IPS DF 4.7 (cell line): ENCODE measurements around the gene MARCHF9.
"Not testable (repeated sequence)": the region's sequence is repeated elsewhere in the genome, so short reads cannot be mapped to it uniquely, and the experiment has no call there.

Source experiments
- DNase-seq: peaks from one replicate; pipeline ENCODE4 v3.0.0-alpha.2; 2013; ENCODE audit warnings: low spot score; ENCODE audit errors: extremely low read depth

Gene MARCHF9

DNA sequence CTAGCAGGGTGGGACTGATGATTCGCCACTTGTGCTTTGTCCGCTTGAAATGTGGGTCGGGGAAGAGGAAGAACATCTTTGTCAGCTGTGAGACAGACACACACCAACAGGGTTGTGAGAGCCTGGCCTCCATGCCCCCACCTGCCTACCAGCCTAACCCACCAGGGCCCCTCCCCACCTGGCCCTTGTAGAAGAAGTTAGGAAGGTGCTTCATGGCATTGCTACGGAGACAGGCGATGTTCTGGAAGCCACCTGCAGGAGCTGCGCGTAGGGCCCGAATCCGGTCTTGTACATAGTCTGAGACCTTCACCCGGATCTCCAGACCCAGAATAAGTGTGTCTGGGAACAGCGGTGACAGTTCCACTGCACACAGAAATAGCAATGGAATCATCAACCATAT is 14.7 kb downstream of the MARCHF9 start:
- DNase-seq, result no peak

DNA sequence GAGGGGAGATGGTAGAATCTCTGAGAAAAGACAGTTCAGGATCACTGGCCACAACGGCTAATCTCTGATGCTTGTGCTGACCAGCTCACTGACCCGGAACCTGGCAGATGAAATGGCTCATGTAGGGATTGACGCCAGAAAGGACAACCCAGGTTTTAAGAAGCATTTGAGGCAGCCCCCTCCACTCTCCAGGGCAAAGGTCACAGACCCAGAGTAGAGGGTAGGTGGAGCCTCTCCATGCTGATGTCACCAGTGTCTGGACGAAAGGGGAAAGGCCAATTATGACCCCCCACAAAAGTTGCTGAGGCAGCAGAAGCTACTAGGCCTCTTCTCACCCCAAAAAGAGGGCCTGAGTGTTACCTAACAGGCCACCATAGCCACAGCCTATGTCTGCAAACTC is 15.8 kb downstream of the MARCHF9 start:
- DNase-seq, result no peak

GRCh38 chr12:57771236-57771872 is 16.5 kb downstream of the MARCHF9 start:
- peak; percentile 90 for DNase-seq

GRCh38 chr12:57771873-57772428 is 17.0 kb downstream of the MARCHF9 start, which contains the start of gene METTL1:
TSS of gene METTL1 (minus strand) at chr12:57772105. CDS start at chr12:57772083, 22 bp downstream.
- peak; percentile 92 for DNase-seq

GRCh38 chr12:57772429-57773322 is 17.8 kb downstream of the MARCHF9 start, which contains the start of gene EEF1AKMT3:
TSS of gene EEF1AKMT3 (plus strand) at chr12:57772614. CDS start at chr12:57772725, 111 bp downstream.
- DNase-seq, result no peak

DNA sequence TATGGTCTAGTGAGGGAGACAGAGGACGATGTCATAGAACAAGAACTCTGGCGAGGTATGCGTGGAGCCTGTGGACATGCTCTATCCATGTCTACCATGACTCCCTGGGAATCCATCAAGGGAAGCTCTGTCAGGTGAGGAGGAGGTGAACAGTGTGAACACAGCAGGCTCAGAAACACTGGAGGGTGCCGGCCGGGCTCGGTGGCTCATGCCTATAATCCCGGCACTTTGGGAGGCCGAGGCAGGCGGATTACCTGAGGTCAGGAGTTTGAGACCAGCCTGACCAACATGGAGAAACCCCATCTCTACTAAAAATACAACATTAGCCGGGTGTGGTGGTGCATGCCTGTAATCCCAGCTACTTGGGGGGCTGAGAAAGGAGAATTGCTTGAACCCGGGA is 19.7 kb downstream of the MARCHF9 start:
- DNase-seq, result not testable (repeated sequence)

DNA sequence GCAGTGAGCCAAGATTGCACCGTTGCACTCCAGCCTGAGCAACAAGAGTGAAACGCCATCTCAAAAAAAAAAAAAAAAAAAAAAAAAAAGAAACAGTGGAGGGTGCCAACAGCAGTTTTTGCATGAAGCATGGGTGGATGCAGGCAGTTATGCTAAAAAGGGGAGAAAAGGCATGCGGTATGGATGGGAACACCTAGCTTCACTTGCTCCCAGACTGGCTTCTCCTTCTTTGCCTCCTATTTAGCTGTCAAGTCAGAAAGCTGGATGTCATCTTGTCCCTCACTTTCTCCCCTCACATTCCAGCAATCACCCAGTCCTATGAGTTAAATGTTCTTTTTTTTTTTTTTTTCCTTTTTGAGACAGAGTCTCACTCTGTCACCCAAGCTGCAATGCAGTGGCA is 20.1 kb downstream of the MARCHF9 start:
- DNase-seq, result no peak

GRCh38 chr12:57775563-57776246 is 20.8 kb downstream of the MARCHF9 start:
- no peak for DNase-seq

DNA sequence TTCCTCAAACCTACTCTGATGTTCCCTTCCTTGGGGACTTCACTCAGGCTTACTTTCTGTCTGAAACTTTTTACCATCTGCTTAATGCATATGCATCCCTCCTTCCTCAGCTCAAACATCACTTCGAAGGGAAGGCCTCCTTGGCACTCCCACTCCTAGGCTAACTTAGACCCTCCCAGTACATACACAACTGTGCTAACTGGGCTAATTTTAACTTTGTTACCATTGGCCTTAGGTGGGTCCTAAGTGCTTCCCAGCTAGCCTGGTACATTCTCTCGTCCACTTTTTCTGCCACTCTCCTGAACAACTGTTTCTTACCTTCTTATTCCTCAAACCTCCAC is 21.3 kb downstream of the MARCHF9 start:
- DNase-seq, result no peak

DNA sequence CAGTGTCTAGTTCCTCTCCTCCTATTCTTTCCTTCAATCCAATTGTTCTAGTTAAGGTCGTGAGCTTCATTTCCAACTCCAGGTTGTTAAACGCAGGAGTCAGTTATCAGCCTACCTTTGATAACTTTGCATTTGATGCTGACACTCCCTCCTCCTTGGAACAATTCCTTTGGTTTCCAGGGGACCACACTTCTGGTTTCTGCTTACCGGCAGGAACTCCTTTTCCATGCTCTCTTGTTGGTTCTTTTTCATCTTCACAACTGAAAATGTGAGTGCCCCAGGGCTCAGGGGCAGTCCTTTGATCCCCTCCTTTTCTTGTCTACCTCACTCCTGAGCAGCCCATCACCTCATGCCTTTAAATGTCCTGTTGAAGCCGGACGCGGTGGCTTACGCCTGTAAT is 22.5 kb downstream of the MARCHF9 start:
- no peak for DNase-seq

DNA sequence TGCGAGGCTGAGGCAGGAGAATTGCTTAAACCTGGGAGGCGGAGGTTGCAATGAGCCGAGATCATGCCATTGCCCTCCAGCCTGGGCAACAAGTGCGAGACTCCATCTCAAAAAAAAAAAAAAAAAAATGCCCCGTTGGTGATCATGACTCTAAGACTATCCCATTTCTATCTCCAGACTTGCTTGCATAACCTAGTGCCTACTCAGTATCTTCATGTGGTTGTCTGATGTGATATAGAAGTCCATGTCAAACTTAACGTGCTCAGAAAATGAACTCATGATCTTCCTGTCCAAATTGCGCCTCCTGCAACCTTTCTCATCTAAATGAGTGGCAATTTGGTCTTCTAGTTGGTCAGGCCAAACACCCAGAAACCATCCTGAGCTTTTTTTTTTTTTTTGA is 23.0 kb downstream of the MARCHF9 start:
- no peak for DNase-seq

DNA sequence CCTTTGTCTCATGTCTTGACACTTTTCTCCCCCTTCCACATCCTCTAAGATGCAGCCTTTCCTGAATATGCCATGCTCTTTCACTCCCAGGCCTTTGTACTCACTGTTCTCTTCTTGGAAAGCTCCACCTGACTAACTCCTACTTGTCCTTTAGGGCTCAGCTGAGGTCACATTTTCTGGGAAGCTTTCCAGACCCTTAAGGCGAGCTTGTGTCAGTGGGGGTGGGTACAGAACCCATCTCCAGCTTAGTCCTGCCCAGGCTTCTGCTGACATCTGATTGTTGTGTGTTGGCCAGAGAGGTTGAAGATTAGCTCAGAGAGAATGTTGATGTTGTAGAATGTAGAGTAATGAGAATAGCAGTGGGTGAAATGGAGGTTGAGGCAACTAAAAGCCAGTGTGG is 24.8 kb downstream of the MARCHF9 start:
- no peak for DNase-seq

- no peak for DNase-seq
Measured at GRCh38 chr12:57780284-57780897, 25.5 kb downstream of the MARCHF9 start.

GRCh38 chr12:57781244-57781643 is 26.3 kb downstream of the MARCHF9 start:
- DNase-seq, result no peak

DNA sequence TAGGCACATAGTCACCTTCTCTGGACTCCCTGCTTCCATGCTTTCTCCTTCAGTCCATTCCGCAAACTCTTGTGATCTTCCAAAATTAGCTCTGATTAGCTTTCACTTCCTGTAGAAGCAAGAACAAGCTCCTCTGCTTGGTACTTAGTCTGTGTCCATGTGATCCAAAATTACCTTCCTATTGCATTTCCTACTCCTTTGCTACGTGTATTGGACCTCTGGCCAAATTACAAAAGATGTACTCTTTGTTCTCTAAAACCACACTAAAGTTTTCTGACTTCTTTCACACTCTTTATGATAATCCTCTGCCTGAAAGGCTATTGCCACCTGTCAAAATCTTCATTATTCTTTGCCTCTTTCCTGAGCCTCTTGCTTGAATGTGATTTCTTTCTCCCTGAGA is 26.9 kb downstream of the MARCHF9 start:
- no peak for DNase-seq

DNA sequence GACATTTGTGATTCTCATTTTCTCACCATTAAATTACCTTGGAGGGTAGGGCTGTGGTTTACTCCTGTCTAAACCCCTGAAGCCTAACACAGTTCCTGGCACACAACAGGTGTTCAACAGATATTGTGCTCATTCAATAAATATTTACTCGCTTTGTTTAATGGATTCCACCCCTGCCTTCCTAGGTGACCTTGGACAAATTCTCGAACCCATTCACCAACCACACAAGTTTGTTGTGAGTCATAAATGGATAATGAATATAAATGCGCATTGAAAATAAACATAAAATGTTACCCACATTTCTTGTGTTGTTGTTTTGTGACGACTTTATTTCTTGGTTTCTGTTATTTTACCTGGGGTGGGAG is 27.3 kb downstream of the MARCHF9 start:
- no peak for DNase-seq

DNA sequence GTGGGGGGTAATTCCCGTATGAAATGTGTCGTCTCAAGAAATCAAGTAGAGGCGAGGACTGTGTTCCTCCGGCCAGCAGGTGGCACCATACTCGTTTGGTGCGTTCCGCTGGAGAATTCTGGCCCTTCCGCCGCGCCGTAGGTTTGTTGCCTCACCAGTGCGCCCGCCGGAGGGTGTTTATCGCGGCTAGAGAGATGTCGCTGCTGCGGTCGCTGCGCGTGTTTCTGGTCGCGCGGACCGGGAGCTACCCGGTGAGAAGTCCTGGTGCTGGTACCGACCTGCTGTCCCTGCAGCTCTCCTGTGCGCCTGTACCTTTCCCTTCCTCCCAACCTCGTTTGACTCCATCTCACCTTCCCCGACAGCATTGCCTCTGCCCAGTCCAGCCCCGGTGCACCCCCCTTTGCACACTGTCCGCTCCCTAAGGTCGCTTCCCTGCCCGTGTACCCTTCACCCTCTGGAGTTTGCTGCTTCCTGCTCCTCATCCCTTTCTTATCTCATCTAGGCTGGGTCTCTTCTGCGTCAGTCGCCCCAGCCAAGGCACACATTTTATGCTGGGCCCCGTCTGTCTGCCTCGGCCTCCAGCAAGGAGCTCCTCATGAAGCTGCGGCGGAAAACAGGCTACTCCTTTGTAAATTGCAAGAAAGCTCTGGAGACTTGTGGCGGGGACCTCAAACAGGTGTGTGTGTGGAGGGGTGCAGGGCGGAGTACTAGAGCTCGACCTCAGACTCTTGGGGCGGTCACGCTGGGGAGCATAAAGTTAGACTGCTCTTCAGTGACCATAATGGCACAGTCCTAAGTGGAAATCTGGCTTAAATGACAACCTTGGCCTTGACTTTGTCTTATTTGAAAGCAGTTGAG is 27.9 kb downstream of the MARCHF9 start, which contains the start of gene TSFM:
TSS of gene TSFM (plus strand) at position 180 of the 858 bp plus-strand sequence. CDS start at position 195, 15 bp downstream.
- peak; percentile 87 for DNase-seq

DNA sequence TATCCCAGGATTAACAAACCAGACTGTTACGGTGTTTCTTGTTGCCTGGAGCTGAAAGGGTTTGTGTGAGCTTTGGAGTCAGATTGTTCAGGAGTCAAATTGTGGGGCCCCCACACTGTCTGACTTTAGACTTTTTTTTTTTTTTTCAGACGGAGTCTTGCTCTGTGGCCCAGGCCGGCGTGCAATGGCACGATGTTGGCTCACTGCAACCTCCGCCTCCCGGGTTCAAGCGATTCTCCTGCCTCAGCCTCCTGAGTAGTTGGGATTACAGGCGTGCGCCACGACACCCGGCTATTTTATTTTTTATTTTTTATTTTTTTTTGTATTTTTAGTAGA is 28.5 kb downstream of the MARCHF9 start:
- DNase-seq, result no peak

DNA sequence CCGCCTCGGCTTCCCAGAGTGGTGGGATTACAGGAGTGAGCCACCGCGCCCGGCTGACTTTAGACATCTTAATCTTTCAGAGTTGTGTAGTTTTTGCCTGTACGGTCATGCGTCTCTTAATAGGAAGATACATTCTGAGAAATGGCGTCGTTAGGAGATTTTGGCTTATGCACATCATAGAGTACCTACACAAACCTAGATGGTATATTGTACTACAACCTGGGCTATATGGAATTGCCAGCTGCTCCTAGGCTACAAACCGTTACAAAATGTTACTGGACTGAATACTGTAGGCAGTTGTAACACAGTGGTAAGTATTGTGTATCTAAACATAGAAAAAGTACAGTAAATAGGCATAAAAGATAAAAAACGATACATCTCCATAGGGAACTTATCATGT is 29.0 kb downstream of the MARCHF9 start:
- no peak for DNase-seq

DNA sequence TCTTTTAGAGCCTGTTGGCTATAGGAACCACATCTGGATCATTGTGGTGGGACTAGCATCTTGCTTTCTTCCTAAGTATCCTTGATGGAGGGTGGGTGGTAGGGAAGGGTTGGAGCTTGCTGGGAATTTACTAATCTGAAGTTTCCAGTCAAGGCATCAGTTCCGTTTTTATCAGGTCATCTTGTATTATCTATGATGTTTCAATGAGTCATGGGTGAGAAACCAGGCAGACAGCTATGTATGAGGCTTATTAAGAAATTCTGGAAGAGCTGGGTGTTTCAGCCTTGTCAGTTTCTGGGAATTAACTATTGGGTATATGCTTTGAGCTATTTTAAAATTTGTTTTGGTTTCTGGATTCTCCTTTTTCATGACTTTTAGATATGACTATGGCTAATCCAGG is 39.0 kb downstream of the MARCHF9 start:
- DNase-seq, result no peak

DNA sequence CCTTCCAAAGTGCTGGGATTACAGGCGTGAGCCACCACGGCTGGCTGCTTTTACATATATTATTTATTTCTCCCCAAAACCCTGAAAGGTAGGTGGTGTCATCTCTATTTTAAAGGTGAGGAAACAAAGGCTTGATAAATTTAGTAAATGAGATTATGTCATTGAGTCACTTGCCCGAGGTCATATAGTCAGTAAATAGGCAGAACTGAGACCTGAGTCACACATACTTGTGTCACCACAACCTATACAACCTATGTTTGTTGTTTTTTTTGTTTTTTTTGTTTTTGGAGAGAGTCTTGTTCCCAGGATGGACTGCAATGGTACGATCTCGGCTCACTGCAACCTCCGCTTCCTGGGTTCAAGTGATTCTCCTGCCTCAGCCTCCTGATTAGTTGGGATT is 40.5 kb downstream of the MARCHF9 start:
- no peak for DNase-seq
